ENCODE data around the gene RLN2. TPM values are rescaled to one million over a fixed set of nuclear protein-coding genes. Genes with fewer than 3 reads are reported as not detected.

RLN2 gene
- total RNA-seq, 2 experiments from 2014 or later = 1.7 to 4.4 TPM

- ChIA-PET CTCF (ENCODE audit: unreplicated experiment) (no interaction called here), POLR2A (interaction anchor here (0.7 kb wide), 1 partner anchor 383 kb away, joined by 3 read pairs; no protein-coding TSS in a partner anchor)
- Histone ChIP-seq H2AFZ (ENCODE audit: low read length) (no peak overlapping the region), H3K4me1 (ENCODE audit: insufficient read depth, low read length, poor library complexity, severe bottlenecking) (no peaks in the 10 kb centered on the region), H4K20me1 (ENCODE audit: insufficient read depth, low read length) (no peaks in the 10 kb centered on the region), H3K79me2 (ENCODE audit: insufficient read depth, low read depth, low read length) (no peaks in the 10 kb centered on the region), H3K27ac (ENCODE audit: low read depth, low read length, poor library complexity, severe bottlenecking) (no peak overlapping the region), H3K36me3 (ENCODE audit: insufficient read depth, low read length) (no peaks in the 10 kb centered on the region), H3K9me3 (ENCODE audit: low read length) (no peaks in the 10 kb centered on the region), H3K4me2 (ENCODE audit: low read length) (no peak overlapping the region), H3K4me3 (ENCODE audit: low read depth, low read length, poor library complexity, severe bottlenecking) (no peak overlapping the region), H3K9me2 (ENCODE audit: insufficient read depth, low read length) (no peaks in the 10 kb centered on the region)
- peak; percentile 31 for DNase-seq (ENCODE audit: low spot score)
- TF ChIP-seq EZH2phosphoT487 (IDR thresholded peaks at IDR 0.05; ENCODE audit: borderline replicate concordance, low read depth, low read length) = no peak
- TF ChIP-seq, protein P1, sequence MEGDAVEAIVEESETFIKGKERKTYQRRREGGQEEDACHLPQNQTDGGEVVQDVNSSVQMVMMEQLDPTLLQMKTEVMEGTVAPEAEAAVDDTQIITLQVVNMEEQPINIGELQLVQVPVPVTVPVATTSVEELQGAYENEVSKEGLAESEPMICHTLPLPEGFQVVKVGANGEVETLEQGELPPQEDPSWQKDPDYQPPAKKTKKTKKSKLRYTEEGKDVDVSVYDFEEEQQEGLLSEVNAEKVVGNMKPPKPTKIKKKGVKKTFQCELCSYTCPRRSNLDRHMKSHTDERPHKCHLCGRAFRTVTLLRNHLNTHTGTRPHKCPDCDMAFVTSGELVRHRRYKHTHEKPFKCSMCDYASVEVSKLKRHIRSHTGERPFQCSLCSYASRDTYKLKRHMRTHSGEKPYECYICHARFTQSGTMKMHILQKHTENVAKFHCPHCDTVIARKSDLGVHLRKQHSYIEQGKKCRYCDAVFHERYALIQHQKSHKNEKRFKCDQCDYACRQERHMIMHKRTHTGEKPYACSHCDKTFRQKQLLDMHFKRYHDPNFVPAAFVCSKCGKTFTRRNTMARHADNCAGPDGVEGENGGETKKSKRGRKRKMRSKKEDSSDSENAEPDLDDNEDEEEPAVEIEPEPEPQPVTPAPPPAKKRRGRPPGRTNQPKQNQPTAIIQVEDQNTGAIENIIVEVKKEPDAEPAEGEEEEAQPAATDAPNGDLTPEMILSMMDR (conservative IDR thresholded peaks at IDR 0.05; ENCODE audit: low read length) = no peak
- BruUV-seq (replicated peaks) = no TSS peak
- intact Hi-C loops (cut with micrococcal nuclease; ENCODE audit: unreplicated experiment) = no loop called here
Observed at GRCh38 chr9:5278486-5278885, 26.0 kb downstream of the RLN2 start.

- Histone ChIP-seq H3K4me1 (ENCODE audit: insufficient read depth, low read length, poor library complexity, severe bottlenecking) (no peaks in the 10 kb centered on the region), H2AFZ (ENCODE audit: low read length) (no peak overlapping the region)
Observed at GRCh38 chr9:5274770-5275169, 29.7 kb downstream of the RLN2 start.

DNA sequence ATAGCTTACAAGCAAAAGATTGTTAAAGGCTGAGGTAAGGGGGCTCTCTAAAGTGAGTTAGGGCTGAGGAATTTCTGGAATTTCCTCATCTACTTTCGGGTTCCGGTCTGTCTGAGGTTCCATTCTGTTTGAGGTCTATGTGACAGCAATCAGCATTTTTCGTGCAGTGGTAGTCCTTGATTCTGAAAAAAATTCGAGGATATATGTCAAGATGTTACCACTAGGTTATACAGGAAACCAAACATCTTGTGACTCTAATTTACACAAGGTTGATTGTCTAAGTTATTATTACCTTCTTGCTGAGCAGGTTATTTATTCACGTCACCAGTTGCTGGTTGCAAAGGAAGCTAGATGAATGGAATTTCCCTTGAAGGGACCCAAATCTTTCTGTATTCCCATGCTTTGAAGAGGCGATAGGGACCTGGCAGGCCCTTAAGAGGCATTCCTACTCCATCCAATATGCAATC, 35.2 kb downstream of the RLN2 start:
- no peaks in the 10 kb centered on the region for H4K20me1 ChIP-seq (ENCODE audit: insufficient read depth, low read length)
- no peak overlapping the region for H3K4me3 ChIP-seq (ENCODE audit: low read depth, low read length, poor library complexity, severe bottlenecking)
- H3K36me3 ChIP-seq (ENCODE audit: insufficient read depth, low read length) = no peaks in the 10 kb centered on the region
- POLR2A ChIA-PET = interaction anchor here (0.6 to 1.2 kb wide), 7 partner anchors 8 to 632 kb away, joined by 3 to 5 read pairs (median 3); no protein-coding TSS in a partner anchor
- H3K27ac ChIP-seq (ENCODE audit: low read depth, low read length, poor library complexity, severe bottlenecking) = no peak overlapping the region
- BruUV-seq (replicated peaks) = no TSS peak
- H3K4me1 ChIP-seq (ENCODE audit: insufficient read depth, low read length, poor library complexity, severe bottlenecking) = no peaks in the 10 kb centered on the region
- CTCF ChIA-PET (ENCODE audit: unreplicated experiment) = no interaction called here
- DNase-seq (ENCODE audit: low spot score) = no peak
- no peaks in the 10 kb centered on the region for H3K9me2 ChIP-seq (ENCODE audit: insufficient read depth, low read length)
- TF ChIP-seq, protein P1 (conservative IDR thresholded peaks at IDR 0.05; ENCODE audit: low read length) = no peak
- no peak for TF ChIP-seq EZH2phosphoT487 (IDR thresholded peaks at IDR 0.05; ENCODE audit: borderline replicate concordance, low read depth, low read length)
- H3K79me2 ChIP-seq (ENCODE audit: insufficient read depth, low read depth, low read length) = no peaks in the 10 kb centered on the region
- H3K9me3 ChIP-seq (ENCODE audit: low read length) = no peaks in the 10 kb centered on the region
- H3K4me2 ChIP-seq (ENCODE audit: low read length) = no peak overlapping the region
- H2AFZ ChIP-seq (ENCODE audit: low read length) = no peak overlapping the region
- intact Hi-C loops (cut with micrococcal nuclease; ENCODE audit: unreplicated experiment) = loop anchor here (10.0 kb wide), 1 partner anchor 504 kb away; no protein-coding TSS in a partner anchor

More at GRCh38 chr9:5274770-5275169, 29.7 kb downstream of the RLN2 start:
- no peak overlapping the region for H3K27ac ChIP-seq (ENCODE audit: low read depth, low read length, poor library complexity, severe bottlenecking)
- no peaks in the 10 kb centered on the region for H3K36me3 ChIP-seq (ENCODE audit: insufficient read depth, low read length)
- DNase-seq (ENCODE audit: low spot score) = no peak
- ChIA-PET CTCF (ENCODE audit: unreplicated experiment) (no interaction called here), POLR2A (interaction anchor here (0.6 to 0.7 kb wide), 3 partner anchors 354 to 579 kb away, joined by 3 read pairs; no protein-coding TSS in a partner anchor)
- no peaks in the 10 kb centered on the region for H4K20me1 ChIP-seq (ENCODE audit: insufficient read depth, low read length)
- intact Hi-C loops (cut with micrococcal nuclease; ENCODE audit: unreplicated experiment) = no loop called here
- no peaks in the 10 kb centered on the region for H3K9me3 ChIP-seq (ENCODE audit: low read length)
- TF ChIP-seq EZH2phosphoT487 (IDR thresholded peaks at IDR 0.05; ENCODE audit: borderline replicate concordance, low read depth, low read length) = no peak
- TF ChIP-seq, protein P1 (conservative IDR thresholded peaks at IDR 0.05; ENCODE audit: low read length) = no peak
- H3K9me2 ChIP-seq (ENCODE audit: insufficient read depth, low read length) = no peaks in the 10 kb centered on the region
- no peak overlapping the region for H3K4me2 ChIP-seq (ENCODE audit: low read length)
- H3K4me3 ChIP-seq (ENCODE audit: low read depth, low read length, poor library complexity, severe bottlenecking) = no peak overlapping the region
- no TSS peak for BruUV-seq (replicated peaks)
- H3K79me2 ChIP-seq (ENCODE audit: insufficient read depth, low read depth, low read length) = no peaks in the 10 kb centered on the region
